NCI-H446 treated with DMSO at 0.1 percent for 48 hours (cell line): ENCODE results near the gene TP63.

Experiments
- DNase-seq: peaks from one replicate; lab custom pipeline; 2025; lab: John Stamatoyannopoulos, UW

Gene TP63

DNA sequence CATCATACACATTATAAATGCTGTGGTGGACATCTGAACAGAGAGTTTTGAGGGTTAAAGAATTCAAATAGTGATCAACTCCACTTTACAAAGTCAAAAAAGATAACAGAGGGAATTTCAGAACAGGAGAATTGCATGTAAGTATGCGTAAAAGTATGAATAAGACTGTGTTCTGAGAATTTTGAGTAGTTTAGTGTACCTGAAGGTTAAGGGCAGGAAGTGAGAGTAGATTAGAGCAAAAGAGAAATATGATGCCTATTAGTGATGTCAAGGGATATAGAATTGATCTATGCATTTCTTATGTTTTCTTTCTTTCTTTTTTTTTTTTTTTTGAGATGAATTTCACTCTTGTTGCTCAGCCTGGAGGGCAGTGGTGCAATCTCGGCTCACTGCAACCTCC, 53.1 kb downstream of the TP63 start:
- DNase-seq: no peak

- no peak for DNase-seq
These were observed 54.1 kb downstream of the TP63 start for GRCh38 chr3:189685291-189685690.

GRCh38 chr3:189685860-189686259, 54.7 kb downstream of the TP63 start:
- no peak for DNase-seq

- no peak for DNase-seq
These were observed 56.3 kb downstream of the TP63 start for GRCh38 chr3:189687475-189687874.

GRCh38 chr3:189688262-189688661, 57.1 kb downstream of the TP63 start:
- no peak for DNase-seq

DNA sequence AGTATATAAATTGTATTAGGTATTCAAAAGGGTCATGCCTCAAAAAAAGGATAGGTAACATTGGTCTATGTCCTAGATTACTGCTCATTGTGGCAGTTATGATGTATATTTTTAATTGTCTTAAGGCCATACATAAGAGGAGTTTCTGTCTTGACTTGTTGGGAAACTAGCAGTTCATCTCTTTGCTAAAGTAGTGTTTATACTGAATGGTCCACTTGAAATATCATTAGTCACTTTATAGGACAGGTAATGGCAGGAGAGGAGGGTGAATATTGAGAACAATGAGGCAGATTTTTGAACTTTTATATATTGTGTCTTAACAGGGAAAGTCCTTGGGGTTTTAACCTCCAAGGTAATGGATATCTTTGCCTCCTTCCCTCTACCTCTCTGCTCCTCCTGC, 58.4 kb downstream of the TP63 start:
- DNase-seq: no peak

DNA sequence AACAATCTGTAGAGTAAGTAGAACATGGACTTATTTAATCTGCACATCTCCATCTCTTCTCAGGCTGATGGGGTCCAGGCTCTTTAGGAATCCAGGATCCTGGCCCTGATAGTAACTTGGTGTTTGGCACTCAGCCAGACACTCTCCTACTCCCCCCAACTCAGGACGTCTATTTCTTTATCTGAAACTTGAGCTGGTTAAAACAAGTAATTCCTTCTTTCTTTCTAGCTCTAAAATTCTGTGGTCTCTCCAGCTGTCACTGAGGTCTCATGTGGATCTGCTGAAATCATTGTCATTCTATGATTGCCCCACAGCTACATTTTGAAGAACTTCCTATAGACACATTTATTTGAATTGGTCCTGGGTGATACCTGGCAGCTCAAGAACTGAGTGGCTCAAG, 59.0 kb downstream of the TP63 start:
- no peak for DNase-seq

GRCh38 chr3:189690672-189691071, 59.5 kb downstream of the TP63 start:
- DNase-seq: no peak

GRCh38 chr3:189695400-189695799, 64.2 kb downstream of the TP63 start:
- no peak for DNase-seq

DNA sequence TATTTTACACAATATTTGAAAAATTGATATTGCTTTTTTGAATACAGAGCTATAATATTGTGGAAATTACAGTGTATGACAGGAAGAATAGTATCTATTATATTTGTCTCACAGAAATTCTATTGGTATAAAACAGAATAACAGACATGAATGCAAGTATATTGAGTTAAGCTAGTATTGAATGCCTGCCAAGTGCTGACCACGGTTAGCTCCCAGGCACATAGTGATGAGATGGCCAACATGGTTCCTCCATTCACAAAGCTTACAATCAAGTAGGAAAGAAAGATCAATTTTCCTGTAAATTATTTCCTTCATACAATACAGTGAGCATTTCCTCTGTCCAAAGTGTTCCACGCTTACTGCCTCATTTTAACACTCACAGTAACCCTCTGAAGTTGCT, 67.6 kb downstream of the TP63 start:
- DNase-seq: no peak

DNA sequence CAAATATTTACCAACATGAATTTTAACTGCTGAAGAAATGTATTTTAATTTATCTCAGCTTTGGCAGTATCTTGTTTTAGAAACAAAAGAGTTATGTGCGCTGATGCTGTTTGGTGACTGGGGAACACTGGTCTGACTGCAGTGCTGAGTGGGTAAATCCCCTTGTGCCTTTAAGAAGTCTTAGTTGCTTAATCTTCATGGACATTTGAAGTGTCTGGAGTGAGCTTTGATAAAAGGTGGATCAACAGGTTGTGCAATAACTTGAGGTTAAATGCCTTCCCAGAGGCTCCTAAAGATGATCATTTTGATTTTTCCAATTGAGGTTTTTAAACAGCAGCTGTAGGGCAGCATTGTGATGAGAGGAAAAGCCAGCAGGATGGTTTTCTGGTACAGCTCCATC, 68.7 kb downstream of the TP63 start:
- no peak for DNase-seq

DNA sequence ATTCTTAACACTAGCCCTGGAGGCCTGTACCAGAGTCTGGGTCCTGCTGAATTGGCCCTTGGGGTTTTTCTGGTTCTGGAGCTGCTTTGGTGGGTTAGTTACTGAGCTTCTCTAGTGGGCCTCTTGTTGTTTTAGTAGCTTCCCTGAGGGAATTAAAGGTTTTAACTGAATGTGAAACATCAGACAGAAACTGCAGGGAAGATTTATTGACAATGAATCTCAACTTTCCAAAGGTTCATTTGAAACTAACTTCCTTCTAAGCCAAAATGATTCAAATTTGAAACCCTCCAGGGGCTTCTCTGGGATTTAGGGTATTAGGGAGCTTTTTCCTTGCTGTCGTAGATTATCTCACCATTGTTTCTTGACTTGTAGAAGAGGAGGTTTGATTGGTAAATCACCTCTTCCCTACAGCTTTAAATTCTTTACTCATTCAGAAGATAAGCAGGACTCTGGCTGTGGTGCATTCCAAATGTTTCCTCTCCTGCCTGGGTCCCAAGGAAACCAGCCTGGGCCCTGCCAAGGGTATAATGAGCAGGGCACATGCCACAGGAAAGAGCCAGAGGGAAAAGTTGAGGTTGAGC, 71.0 kb downstream of the TP63 start:
- no peak for DNase-seq

GRCh38 chr3:189703865-189704264, 72.7 kb downstream of the TP63 start:
- no peak for DNase-seq

DNA sequence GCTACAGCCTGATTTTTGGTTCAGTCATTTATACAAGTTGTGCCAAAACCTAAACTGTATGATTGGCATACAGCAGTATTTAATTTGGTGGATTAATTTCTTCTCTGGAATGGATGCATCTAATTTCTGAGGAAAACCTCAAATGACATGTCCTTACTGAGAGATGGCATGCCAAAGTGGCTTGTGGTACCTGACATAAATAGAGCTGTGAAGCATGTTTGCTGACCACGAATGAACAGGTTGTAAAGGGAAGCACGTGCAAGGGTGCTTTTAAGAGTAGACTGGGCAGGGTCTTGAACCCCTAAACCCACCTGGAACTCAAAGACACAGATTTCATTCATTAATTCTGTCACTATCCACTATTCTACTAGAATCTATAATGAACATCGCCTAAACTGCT, 77.2 kb downstream of the TP63 start:
- DNase-seq: no peak

- DNase-seq: no peak
These were observed 79.6 kb downstream of the TP63 start for GRCh38 chr3:189710620-189711402.

DNA sequence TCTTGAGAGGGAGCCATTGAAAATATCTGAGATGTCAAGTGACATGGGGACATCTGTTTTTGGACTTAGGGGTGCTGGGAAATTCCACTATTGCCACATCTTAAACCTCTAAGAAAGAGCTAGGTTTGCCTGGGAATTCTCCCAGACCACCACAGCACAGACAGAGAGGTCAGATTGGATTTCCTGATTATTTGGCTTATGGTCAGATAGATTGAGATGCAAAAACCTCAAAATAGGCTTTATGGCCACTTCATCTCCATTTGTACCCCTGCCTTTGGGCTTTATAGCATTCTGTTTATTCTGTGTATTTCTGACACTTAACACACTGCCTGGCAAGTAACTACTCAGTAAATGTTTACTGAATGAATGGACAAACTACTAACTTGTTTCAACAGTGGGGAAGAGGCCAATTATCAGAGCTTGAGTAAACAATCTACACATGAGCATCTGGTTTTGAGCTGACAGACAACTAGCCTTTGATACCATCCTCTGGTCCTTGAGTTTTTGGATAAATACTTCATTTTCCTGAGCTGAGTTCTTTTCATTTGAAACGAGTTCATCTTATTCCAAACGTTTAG, 81.8 kb downstream of the TP63 start:
- DNase-seq: no peak

DNA sequence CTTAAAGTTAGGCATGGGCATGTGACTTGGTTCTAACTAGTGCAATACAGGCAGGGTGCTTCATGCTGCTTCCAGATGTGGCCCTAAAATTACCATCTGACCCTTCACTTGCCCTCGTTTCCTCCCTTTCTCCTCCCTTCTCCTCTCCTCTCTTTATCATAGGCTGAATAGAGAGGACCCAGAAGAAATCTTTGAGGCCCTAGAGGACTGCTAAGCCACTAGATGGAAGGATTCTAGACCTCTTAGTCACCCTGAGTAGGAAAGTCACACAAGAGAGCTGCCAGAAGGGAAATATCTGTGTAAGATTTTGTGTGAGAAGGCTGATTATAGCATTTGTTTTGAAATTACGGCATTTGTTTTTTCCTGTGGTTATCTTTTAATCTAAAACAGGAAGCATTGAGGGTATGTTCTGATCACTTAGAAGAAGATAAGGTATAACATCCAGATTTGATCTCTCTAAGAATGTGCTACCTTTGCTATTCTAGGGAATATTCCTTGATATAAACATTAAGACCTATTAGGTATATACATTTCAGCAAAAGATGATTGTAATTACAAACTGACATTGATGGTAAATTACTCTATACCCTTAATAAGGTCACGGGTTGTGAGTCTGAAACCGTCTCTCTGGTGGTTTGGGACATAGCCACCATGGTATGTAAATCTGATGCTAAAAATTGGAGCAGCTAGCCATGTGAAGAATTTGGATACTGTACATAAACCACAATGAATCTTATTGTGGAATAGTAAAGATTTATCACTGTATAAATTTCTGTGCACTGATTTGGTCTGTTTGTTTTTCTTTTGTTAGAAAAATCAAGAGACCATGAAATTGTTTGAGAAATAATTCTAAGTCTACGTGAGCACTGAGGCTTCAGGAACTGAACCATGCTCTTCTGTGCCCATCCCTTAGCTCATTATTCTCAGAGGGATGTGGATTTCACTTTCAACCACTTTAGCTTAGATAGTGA, 84.1 kb downstream of the TP63 start:
- DNase-seq: no peak

DNA sequence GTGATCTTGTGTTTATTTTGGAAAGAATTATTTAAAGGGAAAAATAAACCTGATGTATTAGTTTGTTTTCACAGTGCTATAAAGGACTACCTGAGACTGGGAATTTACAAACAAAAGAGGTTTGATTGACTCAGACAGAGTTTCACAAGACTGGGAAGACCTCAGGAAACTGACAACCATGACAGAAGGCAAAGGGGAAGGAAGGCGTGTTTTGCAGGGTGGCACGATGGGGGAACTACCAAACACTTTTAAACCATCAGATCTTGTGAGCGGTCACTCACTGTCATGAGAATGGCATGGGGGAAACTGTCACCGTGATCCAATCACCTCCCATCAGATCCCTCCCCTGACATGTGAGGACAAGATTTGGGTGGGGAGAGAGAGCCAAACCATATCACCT, 87.0 kb downstream of the TP63 start:
- DNase-seq: no peak

- no peak for DNase-seq
These were observed 89.7 kb downstream of the TP63 start for GRCh38 chr3:189720736-189721417.

DNA sequence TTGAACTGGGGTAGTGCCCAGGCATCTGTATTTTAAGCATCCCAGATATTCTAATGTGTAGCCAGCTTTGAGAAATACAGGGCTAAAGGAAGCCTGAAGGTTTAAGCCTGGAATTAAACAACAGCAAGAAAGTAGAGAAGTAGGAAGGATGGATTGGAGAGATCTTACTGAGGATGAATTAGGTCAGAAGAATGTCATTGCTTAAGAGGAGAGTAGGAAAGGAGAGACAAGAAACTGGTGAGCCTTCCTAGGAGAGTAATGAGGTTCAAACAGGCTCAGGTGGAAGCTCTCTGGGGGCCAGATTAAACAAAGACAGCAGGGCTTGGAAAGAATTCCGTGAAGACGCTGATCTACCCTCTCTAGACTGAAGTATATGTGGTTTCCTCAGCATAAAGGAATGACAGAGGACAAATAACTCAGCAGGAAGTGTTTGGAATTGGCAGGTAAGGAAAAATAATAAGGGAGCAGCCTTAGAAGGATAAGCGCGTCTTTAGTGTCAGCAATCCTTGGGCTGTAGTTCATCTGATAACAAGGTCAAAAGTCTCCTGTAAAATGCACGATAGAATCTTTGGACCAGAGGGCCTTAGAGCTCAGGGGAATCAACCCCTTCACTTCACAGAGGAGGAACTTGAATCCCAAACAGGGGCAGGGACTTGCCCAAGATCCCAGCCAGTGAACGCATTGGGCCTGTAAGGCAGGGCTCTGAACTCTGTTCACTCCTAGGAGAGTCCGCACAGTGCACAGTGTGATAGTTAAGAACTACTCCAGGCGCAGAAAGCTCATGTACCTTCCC, 90.9 kb downstream of the TP63 start:
- no peak for DNase-seq

DNA sequence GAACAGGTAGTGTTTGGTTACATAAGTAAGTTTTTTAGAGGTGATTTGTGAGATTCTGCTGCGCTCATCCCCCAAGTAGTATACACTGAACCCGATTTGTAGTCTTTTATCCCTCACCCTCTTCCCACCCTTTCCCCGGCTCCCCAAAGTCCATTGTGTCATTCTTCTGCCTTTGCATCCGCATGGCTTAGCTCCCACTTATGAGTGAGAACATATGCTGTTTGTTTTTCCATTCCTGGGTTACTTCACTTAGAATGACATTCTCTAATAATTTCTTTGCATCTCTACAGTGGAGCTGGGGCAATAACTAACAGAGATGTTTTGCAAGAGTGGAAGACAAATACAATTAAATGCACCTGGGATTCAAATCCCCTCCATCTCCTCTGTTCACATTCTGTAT, 93.2 kb downstream of the TP63 start:
- DNase-seq: no peak
